ENCODE measurements around the gene MYO18B.

DNA sequence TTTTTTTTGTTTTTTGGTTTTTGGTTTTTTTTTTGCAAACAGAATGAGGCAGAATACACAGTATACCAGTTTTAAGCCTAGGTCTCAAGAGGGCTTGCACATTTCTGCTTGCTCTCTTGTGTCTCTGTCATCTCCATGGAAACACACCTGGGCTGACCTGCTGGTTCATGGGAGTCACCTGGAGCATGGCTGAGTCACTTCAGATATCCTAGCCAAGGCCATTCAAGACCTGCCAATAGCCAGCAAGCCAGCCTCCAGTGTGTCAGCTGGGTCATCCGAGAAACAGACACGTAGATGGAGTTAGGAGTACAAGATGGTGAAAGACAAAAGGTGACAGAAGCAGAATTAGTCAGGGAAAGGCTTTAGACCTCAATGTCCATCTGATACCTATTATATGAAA, 303.1 kb downstream of the MYO18B start:
- TF ChIP-seq, protein P1, sequence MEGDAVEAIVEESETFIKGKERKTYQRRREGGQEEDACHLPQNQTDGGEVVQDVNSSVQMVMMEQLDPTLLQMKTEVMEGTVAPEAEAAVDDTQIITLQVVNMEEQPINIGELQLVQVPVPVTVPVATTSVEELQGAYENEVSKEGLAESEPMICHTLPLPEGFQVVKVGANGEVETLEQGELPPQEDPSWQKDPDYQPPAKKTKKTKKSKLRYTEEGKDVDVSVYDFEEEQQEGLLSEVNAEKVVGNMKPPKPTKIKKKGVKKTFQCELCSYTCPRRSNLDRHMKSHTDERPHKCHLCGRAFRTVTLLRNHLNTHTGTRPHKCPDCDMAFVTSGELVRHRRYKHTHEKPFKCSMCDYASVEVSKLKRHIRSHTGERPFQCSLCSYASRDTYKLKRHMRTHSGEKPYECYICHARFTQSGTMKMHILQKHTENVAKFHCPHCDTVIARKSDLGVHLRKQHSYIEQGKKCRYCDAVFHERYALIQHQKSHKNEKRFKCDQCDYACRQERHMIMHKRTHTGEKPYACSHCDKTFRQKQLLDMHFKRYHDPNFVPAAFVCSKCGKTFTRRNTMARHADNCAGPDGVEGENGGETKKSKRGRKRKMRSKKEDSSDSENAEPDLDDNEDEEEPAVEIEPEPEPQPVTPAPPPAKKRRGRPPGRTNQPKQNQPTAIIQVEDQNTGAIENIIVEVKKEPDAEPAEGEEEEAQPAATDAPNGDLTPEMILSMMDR (IDR thresholded peaks at IDR 0.05; ENCODE audit: extremely low read depth in 1 of 2, insufficient read depth in 1 of 2, low read depth in 1 of 2, low read length in 2 of 2) = no peak
- TF ChIP-seq JUN (IDR thresholded peaks at IDR 0.05; ENCODE audit: borderline replicate concordance, insufficient read depth, insufficient read length, low read depth) = no peak
- TF ChIP-seq EZH2 (IDR thresholded peaks at IDR 0.05; ENCODE audit: borderline replicate concordance, low read depth, low read length, severe bottlenecking) = no peak
- TF ChIP-seq POLR2A (IDR thresholded peaks at IDR 0.05; ENCODE audit: low read depth, low read length) = no peak

Data from endothelial cell of umbilical vein (primary cell).